Stimulated activated CD4-positive, alpha-beta T cell treated with anti-CD3 and anti-CD28 coated beads, Interleukin-4, amount 100 ng/mL, for 1 hour (primary cell): ENCODE measurements around the gene NKX2-1.
"Not testable (repeated sequence)": the region's sequence is repeated elsewhere in the genome, so short reads cannot be mapped to it uniquely, and the experiment has no call there.

ENCODE experiments used
- DNase-seq: peaks from one replicate; pipeline ENCODE4 v3.0.0-alpha.2; 2020

The NKX2-1 gene

DNA sequence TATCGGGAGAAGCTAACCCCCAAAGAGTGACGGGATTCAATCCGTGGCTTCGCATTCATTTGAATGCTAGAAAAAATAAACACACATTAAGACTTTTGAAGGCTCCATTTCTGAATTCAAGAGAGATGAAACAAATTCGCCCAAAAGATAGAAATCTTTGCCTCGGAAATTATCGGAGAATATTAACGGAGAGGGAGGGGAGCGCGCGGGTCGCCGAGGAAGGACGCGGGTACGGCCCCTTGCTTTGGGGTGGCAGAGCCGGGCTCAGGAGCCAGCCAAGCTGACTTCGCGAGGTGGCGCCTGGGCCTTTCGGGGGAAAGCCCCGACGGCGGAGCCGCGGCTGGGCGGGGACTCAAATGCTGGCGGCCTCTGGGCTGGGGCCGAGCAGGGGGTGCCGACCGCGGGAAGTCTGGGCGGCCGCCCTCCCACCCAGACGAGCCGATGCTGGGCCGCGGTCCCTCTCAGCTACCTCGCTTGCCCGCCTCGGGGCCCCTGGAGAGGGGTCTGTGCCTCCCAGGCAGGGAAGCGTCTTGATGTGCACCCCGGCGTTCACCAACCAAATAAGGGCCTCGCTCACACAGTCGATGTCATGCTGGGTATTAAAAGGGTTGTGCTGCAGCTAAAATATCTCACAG lies 14.7 kb downstream of the NKX2-1 start:
- DNase-seq, result no peak

DNA sequence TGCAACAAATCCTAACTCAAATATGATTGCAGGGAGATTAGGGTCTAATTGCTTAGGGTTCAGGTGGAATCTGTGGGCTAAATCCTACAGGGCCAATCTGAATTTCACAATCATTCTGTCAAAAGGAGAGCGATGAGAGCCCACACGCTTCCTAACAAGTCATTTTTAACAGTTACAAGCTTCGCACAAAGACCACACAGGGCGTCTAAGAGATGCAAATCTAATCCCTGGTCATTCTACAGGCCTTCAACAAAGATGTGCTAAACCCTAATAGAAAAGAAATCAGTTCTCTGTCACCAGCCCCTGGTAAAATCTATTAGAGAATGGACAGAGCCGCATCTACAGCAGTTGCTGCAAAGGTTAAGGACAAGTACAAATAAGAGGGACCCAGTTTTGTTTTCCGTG lies 15.3 kb downstream of the NKX2-1 start:
- DNase-seq, result no peak

DNA sequence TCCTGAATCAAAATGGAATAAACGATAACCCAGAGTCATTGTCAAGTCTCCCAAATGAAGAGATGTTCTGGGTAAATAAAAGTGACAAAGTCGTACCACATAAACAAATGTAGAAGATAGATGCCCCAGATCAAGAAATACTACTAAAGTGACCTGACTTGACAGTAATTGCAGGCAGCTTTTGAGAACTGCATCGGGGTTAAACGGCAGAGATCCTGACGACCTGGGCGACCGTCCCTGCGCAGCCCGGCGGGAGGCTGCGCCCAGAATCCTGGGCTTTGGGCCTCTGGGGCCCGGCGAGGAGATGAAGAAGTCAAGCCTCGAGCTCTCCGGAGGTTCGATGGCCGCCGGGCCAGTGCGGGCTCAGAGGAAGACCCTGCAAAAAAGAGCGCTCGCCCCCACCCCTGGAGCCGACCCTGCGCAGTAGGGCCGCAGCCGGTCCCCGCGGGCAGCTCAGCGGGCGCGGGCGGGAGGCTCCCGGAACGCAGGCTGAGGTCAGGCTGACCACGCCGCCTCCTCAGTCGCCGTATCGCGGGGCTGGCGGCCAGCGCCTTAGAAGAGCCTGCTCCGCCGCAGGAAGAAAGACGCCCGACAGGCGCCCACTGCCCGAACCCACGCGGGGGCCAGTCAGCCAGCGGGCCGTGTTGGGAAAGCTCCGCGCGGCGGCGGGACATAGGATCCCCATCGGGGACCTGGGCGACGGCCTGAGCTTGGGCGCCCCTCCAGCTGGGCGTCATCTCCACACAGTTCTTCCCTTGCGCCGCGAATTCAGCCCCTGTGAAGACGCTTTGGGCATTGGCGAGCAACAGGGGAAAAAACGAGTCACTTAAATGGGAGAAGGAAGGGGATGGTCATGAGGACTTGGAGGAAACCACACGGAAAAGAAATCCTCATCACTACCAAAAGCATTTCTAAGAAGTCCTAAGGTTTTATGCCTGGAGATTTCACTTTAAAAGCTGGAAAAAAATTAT lies 16.0 kb downstream of the NKX2-1 start:
- no peak for DNase-seq

DNA sequence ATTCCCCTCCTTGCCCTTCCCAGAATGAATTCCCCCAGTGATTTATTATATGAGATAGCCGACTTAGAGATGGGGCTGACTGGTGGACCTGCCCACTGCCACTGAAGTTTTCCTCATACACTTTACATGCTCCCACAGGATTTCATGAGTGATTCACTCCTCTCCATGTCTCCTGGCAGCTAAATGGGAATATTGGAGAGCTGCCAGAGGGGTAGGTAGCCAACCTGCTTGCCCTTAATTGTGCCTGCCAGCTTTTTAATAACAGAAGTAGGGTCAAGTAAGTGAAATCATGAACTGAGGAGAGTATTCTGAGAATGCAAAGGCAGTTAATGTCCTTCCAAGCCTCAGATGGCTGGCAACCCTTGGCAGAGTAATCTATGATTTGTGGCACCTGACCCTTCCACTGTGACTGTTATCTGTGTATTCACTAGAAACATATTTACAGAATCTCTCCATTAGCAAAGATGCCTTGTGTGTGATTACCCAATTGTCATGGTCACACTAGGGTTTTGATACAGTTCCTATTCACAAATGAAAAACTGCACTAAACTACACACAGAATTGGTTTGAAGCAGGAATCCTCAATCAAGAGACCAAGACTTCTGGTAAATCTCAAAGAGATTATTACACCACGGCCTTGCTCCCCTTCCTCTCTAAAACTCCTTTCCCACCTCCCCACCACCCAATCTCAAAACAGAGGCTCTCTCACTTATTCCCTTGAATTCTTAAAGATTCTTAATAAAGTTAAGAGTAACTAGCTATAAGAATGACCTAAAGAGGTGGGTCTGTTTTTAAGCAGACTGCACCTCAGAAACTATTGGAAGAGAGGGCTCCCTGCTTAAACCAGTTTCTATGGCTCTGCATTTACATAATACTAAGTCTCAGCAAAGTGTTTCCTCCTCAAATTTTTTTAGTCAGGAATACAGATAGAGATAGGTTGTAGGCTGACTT lies 17.2 kb downstream of the NKX2-1 start:
- DNase-seq, result no peak

DNA sequence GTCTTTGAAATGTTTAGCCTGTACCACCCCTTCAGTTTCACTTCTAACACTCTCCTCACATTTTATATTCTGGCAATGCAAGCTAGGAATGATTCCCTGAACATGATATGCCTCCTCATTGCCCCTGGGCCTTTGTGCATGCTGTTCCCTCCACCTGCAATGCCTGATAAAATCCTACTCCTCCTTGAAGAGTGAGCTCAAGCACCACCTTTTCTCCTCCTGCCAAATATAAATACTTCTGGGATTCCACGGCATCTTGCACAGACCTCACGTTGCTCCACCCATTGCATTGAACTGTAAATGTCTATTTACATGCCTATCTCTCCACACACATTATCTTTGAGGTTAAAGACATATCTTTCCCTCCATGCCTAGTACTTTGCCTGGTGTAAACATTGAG lies 21.1 kb downstream of the NKX2-1 start:
- DNase-seq, result no peak

DNA sequence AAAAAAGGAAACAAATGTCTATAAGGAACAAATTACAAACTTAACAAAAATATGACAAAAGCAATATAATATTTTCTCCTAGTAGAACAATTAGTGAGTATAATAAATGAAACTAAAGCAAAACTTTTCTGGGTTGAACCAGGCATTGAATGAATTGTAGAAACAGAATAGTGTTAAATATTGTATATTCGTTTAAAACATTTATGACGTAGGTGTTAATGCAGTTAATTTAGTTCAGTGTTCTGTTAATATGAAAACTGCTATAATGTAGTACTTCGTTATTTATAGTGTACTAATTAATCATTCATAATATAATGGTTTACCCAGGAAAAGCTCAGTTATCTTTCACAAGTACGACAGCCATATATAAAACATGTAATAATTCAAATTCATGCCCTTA lies 23.7 kb downstream of the NKX2-1 start:
- no peak for DNase-seq

DNA sequence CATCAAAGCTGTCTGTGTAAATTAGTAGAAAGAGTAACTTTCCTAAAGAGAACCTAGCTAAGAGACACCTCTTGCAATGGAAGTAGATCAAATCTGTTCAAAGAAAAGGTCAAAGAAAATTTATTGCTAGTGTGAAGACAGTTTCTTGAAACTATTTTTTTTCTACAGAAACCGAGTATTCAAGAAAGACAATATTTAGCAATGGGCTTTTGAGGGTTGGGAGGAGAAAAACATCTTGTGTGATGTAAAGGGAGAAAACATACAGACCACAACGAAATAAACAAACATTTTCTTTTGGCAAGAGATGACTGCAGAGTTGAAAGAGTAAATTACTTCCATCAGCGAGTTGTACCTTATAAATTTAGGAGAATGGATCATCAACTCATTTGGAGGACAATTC lies 24.4 kb downstream of the NKX2-1 start:
- DNase-seq, result no peak

DNA sequence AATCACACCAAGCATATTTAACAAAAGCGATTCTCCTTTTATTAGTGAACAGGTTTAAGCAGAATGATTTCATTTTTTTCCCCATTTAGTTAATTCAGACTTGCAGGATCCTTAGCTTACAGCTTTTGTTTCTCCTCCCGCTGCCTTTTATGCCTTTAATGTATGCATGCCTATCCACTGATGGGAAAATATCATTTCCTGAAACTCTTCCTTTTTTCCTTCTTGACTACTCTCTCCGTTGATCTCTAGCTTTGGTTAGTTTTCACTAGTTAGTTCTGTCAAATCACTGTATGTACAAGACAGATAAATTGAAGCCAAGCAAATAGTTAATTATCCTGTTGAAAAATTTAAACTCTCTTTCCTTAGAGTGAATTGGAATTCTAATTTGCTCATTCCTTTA lies 26.3 kb downstream of the NKX2-1 start:
- DNase-seq, result no peak

DNA sequence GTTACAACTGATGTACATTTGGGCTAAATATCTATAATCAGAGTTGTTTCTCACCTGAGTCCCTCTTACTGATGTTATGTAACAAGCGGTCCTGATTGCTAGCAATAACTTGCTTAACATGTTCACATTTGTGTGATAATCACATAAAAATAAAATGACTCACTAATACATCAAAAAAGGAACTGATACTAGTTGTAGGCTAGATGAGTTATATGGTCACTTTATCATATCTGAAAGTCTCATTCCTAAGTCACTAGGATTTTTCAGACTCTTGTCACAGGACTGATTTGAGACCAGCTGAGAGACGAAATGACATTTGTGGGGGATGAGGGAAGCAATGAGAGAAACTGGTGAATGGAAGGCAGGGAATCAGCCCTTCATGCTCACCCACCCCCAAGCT lies 34.3 kb downstream of the NKX2-1 start:
- DNase-seq, result no peak

DNA sequence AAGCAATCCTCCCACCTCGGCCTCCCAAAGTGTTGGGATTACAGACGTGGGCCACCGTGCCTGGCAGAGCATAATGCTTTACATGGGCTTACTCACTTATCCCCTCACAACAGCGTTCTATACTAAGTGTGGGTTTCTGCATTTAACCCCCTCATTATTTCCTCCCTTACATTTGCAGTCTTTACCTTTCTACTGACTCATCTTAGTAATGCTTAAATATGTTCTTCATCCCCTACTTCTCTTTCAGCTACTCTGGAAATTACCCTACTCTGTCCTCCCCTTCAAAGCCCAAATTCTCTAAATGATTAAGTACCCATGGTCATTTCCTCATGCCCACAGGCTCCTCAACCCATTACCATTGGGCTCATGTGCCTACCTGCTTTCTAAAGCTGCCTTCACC lies 40.7 kb downstream of the NKX2-1 start:
- DNase-seq, result no peak

DNA sequence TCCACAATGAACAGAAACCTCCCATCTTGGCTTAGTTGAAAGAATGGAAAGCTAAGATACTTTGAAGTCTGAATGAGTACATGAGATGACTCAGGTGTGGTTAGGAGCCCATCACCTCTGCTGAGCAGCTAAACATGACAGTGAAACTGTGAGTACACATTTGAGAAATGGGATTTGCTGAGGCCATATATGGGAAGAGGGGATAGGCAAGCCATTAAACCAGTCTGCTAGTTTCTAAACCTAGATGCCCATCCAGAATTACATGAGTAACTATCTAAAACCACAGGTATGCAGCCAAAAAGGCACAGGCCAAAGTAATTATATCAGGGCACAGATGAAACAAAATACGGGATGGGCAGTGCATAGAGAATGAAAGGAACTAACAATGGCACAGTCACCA lies 41.2 kb downstream of the NKX2-1 start:
- no peak for DNase-seq

DNA sequence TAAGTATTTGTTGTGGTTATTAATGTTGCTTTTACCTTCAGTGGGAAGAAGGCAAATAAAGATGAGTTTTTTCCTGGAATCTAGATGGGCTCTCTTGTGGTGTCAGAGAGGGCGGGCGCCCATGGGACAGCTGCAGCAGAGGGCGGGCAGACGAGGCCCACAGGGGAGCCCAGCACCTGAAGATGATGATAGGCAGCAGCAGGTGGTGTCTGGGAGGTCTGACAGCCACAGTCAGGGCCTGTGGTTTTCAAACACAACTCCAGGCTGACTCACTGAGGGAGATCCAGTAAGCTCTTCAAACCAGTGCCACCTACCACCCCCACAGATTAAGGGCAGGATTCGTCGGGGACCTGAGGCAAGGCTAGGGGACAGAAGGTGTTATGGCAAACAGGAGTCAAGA lies 42.8 kb downstream of the NKX2-1 start:
- DNase-seq, result no peak

DNA sequence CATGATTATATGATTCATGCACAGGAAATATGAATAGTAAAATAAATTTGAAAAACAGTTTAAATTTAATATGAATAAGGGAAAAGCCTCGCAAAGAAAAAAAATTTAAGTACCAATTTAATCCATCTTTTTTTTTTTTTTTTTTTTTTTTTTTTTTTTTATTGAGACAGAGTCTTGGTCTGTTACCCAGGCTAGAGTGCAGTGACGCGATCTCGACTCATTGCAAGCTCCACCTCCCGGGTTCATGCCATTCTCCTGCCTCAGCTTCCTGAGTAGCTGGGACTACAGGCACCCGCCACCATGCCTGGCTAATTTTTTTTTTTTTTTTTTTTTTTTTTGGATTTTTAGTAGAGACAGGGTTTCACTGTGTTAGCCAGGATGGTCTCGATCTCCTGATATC lies 44.0 kb downstream of the NKX2-1 start:
- not testable (repeated sequence) for DNase-seq

DNA sequence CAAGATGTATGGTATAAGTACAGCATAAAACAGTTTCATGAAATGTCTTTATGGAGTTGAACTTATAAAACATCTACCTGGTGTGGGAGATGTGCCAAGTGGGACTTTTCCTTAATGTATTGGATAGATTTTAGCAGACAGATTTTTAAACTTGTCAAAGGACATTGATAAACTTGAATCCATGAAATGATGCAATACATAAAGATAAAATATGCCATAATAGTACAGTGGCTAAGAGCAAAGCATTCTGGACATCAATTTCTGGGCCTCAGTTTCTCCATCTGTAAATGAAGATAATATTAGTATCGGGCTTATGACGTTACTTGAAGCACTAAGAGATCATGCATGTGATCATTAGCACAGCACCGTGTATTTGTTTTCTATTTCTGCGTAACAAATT lies 45.4 kb downstream of the NKX2-1 start:
- no peak for DNase-seq

DNA sequence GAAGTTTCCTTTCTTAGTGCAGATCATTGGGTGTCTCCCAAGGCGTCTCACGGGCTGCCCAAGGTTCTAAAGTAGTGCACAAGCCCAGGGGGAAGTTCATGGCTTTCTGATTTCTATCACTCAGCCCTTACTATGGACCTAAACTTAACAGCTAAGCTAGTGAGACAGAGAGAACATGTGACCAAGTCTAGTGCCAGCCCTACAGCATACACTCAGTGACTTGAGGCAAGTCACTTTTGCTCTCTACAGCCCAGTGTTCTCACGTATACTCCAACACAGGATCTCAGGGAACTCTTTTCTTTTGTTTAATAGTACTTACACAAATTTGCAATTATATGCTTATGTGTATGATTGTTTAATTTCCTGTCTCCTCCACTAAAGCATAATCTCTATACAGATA lies 48.6 kb downstream of the NKX2-1 start:
- no peak for DNase-seq

DNA sequence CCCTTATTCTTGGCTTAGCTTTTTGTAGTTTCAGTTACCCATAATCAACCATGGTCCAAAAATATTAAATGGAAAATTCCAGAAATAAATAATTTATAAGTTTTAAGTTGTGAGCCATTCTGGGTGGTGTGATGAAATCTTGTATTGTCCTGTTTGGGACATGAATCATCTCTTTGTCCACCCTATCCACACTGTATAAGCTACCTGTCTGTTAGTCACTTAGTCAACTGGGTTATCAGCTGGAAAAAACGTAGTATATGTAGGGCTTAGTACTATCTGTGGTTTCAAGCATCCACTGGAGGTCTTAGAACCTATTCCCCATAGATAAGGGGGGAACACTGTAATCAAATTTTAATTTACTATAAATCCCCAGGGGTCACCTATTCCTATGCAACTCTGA lies 52.7 kb downstream of the NKX2-1 start:
- no peak for DNase-seq
